MM.1S (cell line): Measurements from ENCODE around the gene PRKG1.

Experiments used
- DNase-seq: peaks from one replicate; pipeline ENCODE4 v3.0.0-alpha.2; 2015
- H2AFZ ChIP-seq: fragments of 300-600 bp; sonication (generic); 2 replicates; pipeline ENCODE4 v1.6.0; 2016; ENCODE audit warnings: antibody characterized with exemption, low read length
- H3F3A ChIP-seq: fragments of 300-600 bp; sonication (generic); 2 replicates; pipeline ENCODE4 v1.6.1; 2016; ENCODE audit warnings: mild to moderate bottlenecking, antibody characterized with exemption, low read length, moderate library complexity, mixed read lengths; ENCODE audit not compliant: insufficient read depth
- H3K27ac ChIP-seq: fragments of 300-600 bp; sonication (generic); 2 replicates; pipeline ENCODE4 v1.5.1; 2016; ENCODE audit warnings: mild to moderate bottlenecking, low read length
- H3K27me3 ChIP-seq: fragments of 300-600 bp; sonication (generic); replicated peaks from 2 replicates; pipeline ENCODE4 v1.6.0; 2016; ENCODE audit warnings: low read length; ENCODE audit not compliant: insufficient read depth
- H3K36me3 ChIP-seq: fragments of 300-600 bp; sonication (generic); replicated peaks from 2 replicates; pipeline ENCODE4 v1.6.1; 2016; ENCODE audit warnings: mild to moderate bottlenecking, low read length, mixed read lengths; ENCODE audit not compliant: insufficient read depth
- H3K4me1 ChIP-seq: fragments of 300-600 bp; sonication (generic); 2 replicates; pipeline ENCODE4 v1.6.1; 2016; ENCODE audit warnings: low read length, mixed read lengths
- H3K4me2 ChIP-seq: fragments of 300-600 bp; sonication (generic); 2 replicates; pipeline ENCODE4 v1.6.0; 2016; ENCODE audit warnings: low read depth, low read length
- H3K4me3 ChIP-seq: fragments of 300-600 bp; sonication (generic); 2 replicates; pipeline ENCODE4 v1.5.1; 2016; ENCODE audit warnings: low read length, mixed read lengths
- H3K79me2 ChIP-seq: fragments of 300-600 bp; sonication (generic); 2 replicates; pipeline ENCODE4 v1.6.1; 2016; ENCODE audit warnings: mixed run types, low read length, mixed read lengths
- H3K9ac ChIP-seq: fragments of 300-600 bp; sonication (generic); 2 replicates; pipeline ENCODE4 v1.6.1; 2016; ENCODE audit warnings: low read length, mixed read lengths
- H3K9me2 ChIP-seq: fragments of 300-600 bp; sonication (generic); replicated peaks from 2 replicates; pipeline ENCODE4 v1.6.1; 2016; ENCODE audit warnings: mild to moderate bottlenecking, low read length, mixed read lengths; ENCODE audit not compliant: insufficient read depth
- H3K9me3 ChIP-seq: fragments of 300-600 bp; sonication (generic); replicated peaks from 2 replicates; pipeline ENCODE4 v1.6.1; 2016; ENCODE audit warnings: mild to moderate bottlenecking, low read length, mixed read lengths; ENCODE audit not compliant: insufficient read depth
- H4K20me1 ChIP-seq: fragments of 300-600 bp; sonication (generic); 2 replicates; pipeline ENCODE4 v1.6.1; 2016; ENCODE audit warnings: mild to moderate bottlenecking, low read length, moderate library complexity, mixed read lengths; ENCODE audit not compliant: insufficient read depth
- EZH2 ChIP-seq: fragments of 300-600 bp; sonication (generic); optimal IDR thresholded peaks from 2 replicates; pipeline ENCODE3; 2017; ENCODE audit warnings: low read depth, mild to moderate bottlenecking, antibody characterized with exemption, low read length, mixed read lengths
- EZH2phosphoT487 ChIP-seq: fragments of 300-600 bp; sonication (generic); IDR thresholded peaks from 2 replicates; pipeline ENCODE4 v1.6.1; 2018; ENCODE audit warnings: antibody characterized with exemption, low read length
- TF ChIP-seq, protein P1 (sequence below): fragments of 300-600 bp; sonication (generic); IDR thresholded peaks from 2 replicates; pipeline ENCODE4 v1.5.1; 2016; ENCODE audit warnings: antibody characterized with exemption, low read length, mixed read lengths

Gene PRKG1

DNA sequence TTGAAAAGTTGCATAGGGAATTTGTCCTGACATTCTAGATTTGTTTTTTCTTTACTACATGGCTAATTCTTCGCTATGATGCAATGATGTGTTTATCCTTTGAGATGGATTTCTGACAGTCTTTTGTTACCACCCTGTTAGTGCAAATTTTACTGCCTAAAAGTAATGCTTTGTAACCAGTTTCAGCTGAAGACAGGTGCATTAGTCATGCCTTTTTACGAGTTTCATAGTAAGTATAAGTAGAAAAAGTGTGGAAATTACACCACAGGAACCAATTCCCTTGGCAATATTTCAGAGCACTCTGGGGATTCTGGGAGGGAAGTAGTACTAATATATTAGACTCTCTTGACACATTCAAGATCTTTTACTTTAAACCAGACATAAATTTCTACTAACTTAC is 982.0 kb downstream of the PRKG1 start:
- DNase-seq = no peak
- Histone ChIP-seq H3K27me3 (no peaks in the 10 kb centered on the region), H3K9me3 (no peaks in the 10 kb centered on the region), H3K9me2 (no peaks in the 10 kb centered on the region), H4K20me1 (no peaks in the 10 kb centered on the region), H3F3A (no peaks in the 10 kb centered on the region), H3K9ac (no peak overlapping the region), H3K27ac (no peak overlapping the region), H3K4me2 (no peak overlapping the region), H3K4me3 (no peak overlapping the region), H3K4me1 (no peaks in the 10 kb centered on the region), H3K79me2 (no peaks in the 10 kb centered on the region), H2AFZ (no peak overlapping the region), H3K36me3 (no peaks in the 10 kb centered on the region)
- no peak for TF ChIP-seq EZH2
- no peak for TF ChIP-seq EZH2phosphoT487
- TF ChIP-seq, protein P1, sequence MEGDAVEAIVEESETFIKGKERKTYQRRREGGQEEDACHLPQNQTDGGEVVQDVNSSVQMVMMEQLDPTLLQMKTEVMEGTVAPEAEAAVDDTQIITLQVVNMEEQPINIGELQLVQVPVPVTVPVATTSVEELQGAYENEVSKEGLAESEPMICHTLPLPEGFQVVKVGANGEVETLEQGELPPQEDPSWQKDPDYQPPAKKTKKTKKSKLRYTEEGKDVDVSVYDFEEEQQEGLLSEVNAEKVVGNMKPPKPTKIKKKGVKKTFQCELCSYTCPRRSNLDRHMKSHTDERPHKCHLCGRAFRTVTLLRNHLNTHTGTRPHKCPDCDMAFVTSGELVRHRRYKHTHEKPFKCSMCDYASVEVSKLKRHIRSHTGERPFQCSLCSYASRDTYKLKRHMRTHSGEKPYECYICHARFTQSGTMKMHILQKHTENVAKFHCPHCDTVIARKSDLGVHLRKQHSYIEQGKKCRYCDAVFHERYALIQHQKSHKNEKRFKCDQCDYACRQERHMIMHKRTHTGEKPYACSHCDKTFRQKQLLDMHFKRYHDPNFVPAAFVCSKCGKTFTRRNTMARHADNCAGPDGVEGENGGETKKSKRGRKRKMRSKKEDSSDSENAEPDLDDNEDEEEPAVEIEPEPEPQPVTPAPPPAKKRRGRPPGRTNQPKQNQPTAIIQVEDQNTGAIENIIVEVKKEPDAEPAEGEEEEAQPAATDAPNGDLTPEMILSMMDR = no peak

DNA sequence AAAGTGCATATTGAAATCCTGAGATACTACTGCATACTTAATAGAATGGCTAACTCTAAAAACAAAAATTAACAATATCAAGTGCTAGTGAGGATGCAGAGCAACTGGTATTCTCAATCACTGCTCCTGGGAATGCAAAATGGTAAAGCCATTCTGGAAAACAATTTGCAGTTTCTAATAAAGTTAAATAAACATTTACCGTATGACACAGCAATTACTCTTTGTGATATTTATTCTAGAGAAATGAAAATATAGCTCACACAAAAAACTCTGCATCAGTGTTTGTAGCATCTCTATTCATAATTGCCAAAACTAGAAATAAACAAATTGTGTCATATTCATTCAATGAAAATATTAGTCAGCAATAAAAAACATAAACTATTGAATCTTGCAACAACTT is 984.8 kb downstream of the PRKG1 start:
- no peaks in the 10 kb centered on the region for H3K4me1 ChIP-seq
- H3K36me3 ChIP-seq = no peaks in the 10 kb centered on the region
- no peak overlapping the region for H2AFZ ChIP-seq
- no peak for DNase-seq
- no peaks in the 10 kb centered on the region for H3K9me2 ChIP-seq
- no peaks in the 10 kb centered on the region for H3K9me3 ChIP-seq
- no peaks in the 10 kb centered on the region for H4K20me1 ChIP-seq
- no peak overlapping the region for H3K4me2 ChIP-seq
- H3K79me2 ChIP-seq = no peaks in the 10 kb centered on the region
- H3F3A ChIP-seq = no peaks in the 10 kb centered on the region
- H3K27me3 ChIP-seq = no peaks in the 10 kb centered on the region
- no peak for TF ChIP-seq EZH2
- TF ChIP-seq EZH2phosphoT487 = no peak
- TF ChIP-seq, protein P1 = no peak
- no peak overlapping the region for H3K27ac ChIP-seq
- no peak overlapping the region for H3K9ac ChIP-seq
- H3K4me3 ChIP-seq = no peak overlapping the region

DNA sequence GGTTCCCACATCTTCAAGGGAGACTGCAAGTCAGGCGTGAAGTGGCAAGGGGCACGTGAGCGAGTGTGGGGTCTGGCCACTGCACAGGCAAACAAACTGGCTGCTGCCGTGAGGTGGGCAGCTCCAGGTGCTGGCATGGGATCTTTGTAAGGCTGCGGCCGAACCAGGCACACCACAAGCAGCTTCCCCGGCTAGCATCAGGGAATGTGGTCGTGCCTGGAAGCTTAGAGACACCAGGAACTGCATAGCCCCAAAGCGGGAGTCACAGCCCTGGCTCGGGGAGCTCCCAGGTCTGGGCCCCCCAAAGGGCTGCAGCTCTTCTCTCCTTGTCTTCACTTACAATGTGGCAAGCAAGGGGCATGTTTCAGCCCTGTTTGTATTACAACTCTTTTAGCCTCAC is 988.9 kb downstream of the PRKG1 start:
- Histone ChIP-seq H3K4me3 (no peak overlapping the region), H3K27ac (no peak overlapping the region), H2AFZ (no peak overlapping the region), H3F3A (no peaks in the 10 kb centered on the region), H3K4me1 (no peaks in the 10 kb centered on the region), H3K27me3 (no peaks in the 10 kb centered on the region), H3K4me2 (no peak overlapping the region), H3K9me2 (no peaks in the 10 kb centered on the region), H3K9me3 (no peaks in the 10 kb centered on the region), H4K20me1 (no peaks in the 10 kb centered on the region), H3K36me3 (no peaks in the 10 kb centered on the region), H3K79me2 (no peaks in the 10 kb centered on the region), H3K9ac (no peak overlapping the region)
- DNase-seq = no peak
- TF ChIP-seq EZH2 = no peak
- no peak for TF ChIP-seq EZH2phosphoT487
- TF ChIP-seq, protein P1 = no peak
